Esophagus (tissue), 2 donors: Measurements from ENCODE around the gene SLC25A5. TPM values are rescaled to one million over a fixed set of nuclear protein-coding genes. Genes with fewer than 3 reads are reported as not detected.
"Not testable (repeated sequence)": the region's sequence is repeated elsewhere in the genome, so short reads cannot be mapped to it uniquely, and the experiment has no call there.

Experiments used
- H3K27ac ChIP-seq, 2 donors: one replicate each; pipeline ENCODE4 v1.5.1; 2013; ENCODE audit warnings: low read depth in 2 of 2, mild to moderate bottlenecking in 2 of 2, inconsistent platforms in 1 of 2, low read length in 1 of 2, moderate library complexity in 1 of 2
- H3K27me3 ChIP-seq, 2 donors: one replicate each; pipeline ENCODE4 v1.6.1; 2013; ENCODE audit warnings: low read length in 2 of 2, control low read depth in 1 of 2, mild to moderate bottlenecking in 1 of 2; ENCODE audit not compliant: insufficient read depth in 2 of 2, control insufficient read depth in 1 of 2
- H3K36me3 ChIP-seq, 2 donors: one replicate each; pipeline ENCODE4 v1.6.1; 2013; ENCODE audit warnings: low read length in 1 of 2; ENCODE audit not compliant: control insufficient read depth in 2 of 2, insufficient read depth in 2 of 2
- H3K4me1 ChIP-seq, 2 donors: one replicate each; pipeline ENCODE4 v1.6.1; 2013; ENCODE audit warnings: low read length in 1 of 2; ENCODE audit not compliant: control insufficient read depth in 2 of 2, insufficient read depth in 2 of 2
- H3K4me3 ChIP-seq, 2 donors: one replicate each; pipeline ENCODE4 v1.5.1; 2013; ENCODE audit warnings: low read length in 2 of 2, mild to moderate bottlenecking in 2 of 2, low read depth in 1 of 2, moderate library complexity in 1 of 2
- H3K9me3 ChIP-seq, 2 donors: one replicate each; pipeline ENCODE4 v1.6.1; 2013; ENCODE audit warnings: mild to moderate bottlenecking in 2 of 2, low read depth in 1 of 2, low read length in 1 of 2, moderate library complexity in 1 of 2; ENCODE audit not compliant: control insufficient read depth in 2 of 2, insufficient read depth in 1 of 2
- WGBS, 2 donors: extraction: QIAGEN DNeasy Blood & Tissue Kit; methylation state at CpG; one replicate each; pipeline ENCODE4 v1.1.7; 2013; 5-methylcytosine and 5-hydroxymethylcytosine counted together
- polyA plus RNA-seq, 2 donors: library from polyadenylated mRNA; stranded (reverse); fragments of 200-250 nt; gene quantifications; one replicate each; pipeline ENCODE4 v1.2.3, GENCODE V29; 2013
- donor health status: healthy with polysubstance abuse.
- donor health status: Bipolar disorder and iron deficiency.

The SLC25A5 gene
- polyA plus RNA-seq, 2 donors: 103 to 517 TPM

DNA sequence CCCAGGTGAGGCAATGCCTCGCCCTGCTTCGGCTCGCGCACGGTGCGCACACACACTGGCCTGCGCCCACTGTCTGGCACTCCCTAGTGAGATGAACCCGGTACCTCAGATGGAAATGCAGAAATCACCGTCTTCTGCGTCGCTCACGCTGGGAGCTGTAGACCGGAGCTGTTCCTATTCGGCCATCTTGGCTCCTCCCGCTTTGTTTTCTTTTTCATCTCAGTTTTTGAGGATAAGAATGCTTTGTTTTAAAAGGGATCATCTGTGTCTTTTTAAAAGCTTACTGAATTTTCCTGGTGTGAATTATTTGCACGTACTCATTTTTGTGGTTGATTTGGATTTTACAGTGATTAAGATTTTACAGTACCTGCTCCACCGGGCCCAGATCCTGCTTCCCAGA is 26.9 kb upstream of the SLC25A5 start:
- H3K9me3 ChIP-seq, H3K27me3 ChIP-seq, H3K4me1 ChIP-seq, H3K4me3 ChIP-seq, H3K36me3 ChIP-seq, H3K27ac ChIP-seq: not testable (repeated sequence)
- 67 to 83% methylated on average over 9 of the region's 17 CpGs for WGBS, 2 donors

GRCh38 chrX:119442286-119442685 is 26.0 kb upstream of the SLC25A5 start:
- WGBS, 2 donors: 56 to 67% methylated on average over 2 of the region's 2 CpGs
- H3K4me3 ChIP-seq: no peak overlapping the region
- no peaks in the 10 kb centered on the region for H3K4me1 ChIP-seq
- H3K27ac ChIP-seq: no peak overlapping the region
- H3K9me3 ChIP-seq: no peaks in the 10 kb centered on the region
- H3K27me3 ChIP-seq: no peaks in the 10 kb centered on the region
- H3K36me3 ChIP-seq: no peaks in the 10 kb centered on the region

DNA sequence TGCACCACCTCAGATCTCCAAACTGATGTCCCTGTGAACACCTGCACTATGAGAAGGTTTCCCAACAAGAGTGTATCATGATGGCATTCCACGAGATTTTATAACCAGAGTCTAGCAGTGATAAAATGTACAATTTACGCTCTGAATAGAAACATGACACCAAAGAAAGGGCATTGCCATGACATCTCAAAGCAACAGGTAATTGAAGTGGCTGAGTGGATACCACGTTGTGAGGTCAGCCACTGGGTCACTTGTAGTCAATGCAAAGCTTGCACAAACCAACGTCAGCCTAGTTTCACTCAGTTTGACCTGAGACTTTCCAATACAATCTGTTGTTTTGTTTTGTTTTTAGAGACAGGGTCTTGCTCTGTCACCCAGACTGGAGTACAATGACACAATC is 15.0 kb upstream of the SLC25A5 start:
- WGBS, 2 donors: 72 to 88% methylated on average over 4 of the region's 4 CpGs
- H3K4me3 ChIP-seq: no peak overlapping the region
- no peak overlapping the region for H3K27ac ChIP-seq
- H3K9me3 ChIP-seq: no peaks in the 10 kb centered on the region
- H3K36me3 ChIP-seq: peaks cover 0 to 5% of the 10 kb centered on the region in 2 donors
- H3K27me3 ChIP-seq: no peaks in the 10 kb centered on the region
- no peaks in the 10 kb centered on the region for H3K4me1 ChIP-seq

- Histone ChIP-seq H3K27me3 (no peaks in the 10 kb centered on the region), H3K4me3 (no peak overlapping the region), H3K27ac (no peak overlapping the region), H3K4me1 (no peaks in the 10 kb centered on the region), H3K36me3 (peaks cover 0 to 5% of the 10 kb centered on the region in 2 donors), H3K9me3 (no peaks in the 10 kb centered on the region)
- WGBS, 2 donors: 85 to 97% methylated on average over 1 of the region's 1 CpG
Measured at GRCh38 chrX:119455264-119455663, 13.0 kb upstream of the SLC25A5 start.

DNA sequence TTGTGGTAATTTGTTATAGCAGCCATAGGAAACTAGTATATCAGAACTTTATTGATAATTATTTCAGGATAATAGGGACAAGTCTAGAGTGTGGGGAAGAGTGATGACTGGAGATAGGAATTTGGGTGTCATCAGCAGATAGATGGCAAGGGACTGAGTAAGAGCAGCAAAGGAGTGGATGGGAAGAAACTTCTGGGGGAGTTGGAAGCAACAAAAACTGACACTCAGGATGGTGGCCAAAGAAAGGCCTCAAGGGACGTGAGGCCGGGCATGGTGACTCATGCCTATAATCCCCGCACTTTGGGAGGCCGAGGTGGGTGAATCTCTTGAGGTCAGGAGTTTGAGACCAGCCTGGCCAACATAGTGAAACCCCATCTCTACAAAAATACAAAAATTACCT is 9.1 kb upstream of the SLC25A5 start:
- Histone ChIP-seq H3K27me3 (no peaks in the 10 kb centered on the region), H3K4me3 (no peak overlapping the region), H3K27ac (no peak overlapping the region), H3K4me1 (no peaks in the 10 kb centered on the region), H3K9me3 (no peaks in the 10 kb centered on the region), H3K36me3 (no peaks in the 10 kb centered on the region)
- WGBS, 2 donors: 58 to 67% methylated on average over 4 of the region's 4 CpGs

DNA sequence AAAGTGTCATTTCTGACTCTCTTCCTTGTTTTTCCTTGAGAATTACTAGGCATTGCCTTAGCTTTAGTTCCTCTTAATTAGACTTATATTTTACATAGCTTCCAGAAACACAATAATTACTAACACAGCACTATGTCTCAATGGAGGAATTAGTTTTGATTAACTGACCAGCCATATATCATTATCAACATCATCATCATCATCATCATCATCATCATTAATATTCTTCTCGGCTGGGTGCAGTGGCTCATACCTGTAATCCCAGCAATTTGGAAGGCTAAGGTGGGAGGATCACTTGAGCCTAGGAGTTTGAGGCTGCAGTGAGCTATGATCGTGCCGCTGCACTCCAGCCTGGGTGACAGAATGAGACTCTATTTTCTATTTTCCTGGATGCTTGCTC is 2.7 kb upstream of the SLC25A5 start:
- Histone ChIP-seq H3K36me3 (peaks cover 0 to 4% of the 10 kb centered on the region in 2 donors), H3K9me3 (no peaks in the 10 kb centered on the region), H3K27ac (no peak overlapping the region), H3K4me1 (no peaks in the 10 kb centered on the region), H3K27me3 (peaks cover 0 to 2% of the 10 kb centered on the region in 2 donors), H3K4me3 (no peak overlapping the region)
- WGBS, 2 donors: 92 to 94% methylated on average over 3 of the region's 3 CpGs

DNA sequence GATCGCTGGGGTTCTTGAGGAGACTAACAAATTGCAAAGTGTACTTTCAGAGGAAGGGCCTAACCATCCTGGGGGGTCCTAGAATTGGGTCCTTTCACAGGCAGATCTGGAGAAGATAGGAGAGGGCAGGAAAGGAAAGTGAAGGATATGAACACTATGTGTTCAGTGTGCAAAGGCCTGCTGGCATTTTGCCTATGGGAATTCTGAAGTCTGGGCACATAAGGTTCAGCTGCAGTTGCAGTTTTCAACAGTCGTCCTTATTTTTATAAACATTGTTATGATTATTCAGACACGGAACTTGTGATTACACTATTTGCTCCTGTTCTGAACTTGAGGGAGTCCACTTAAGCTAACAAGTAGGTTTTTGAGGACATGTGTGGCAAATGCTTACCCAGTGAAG is 1.3 kb upstream of the SLC25A5 start:
- Histone ChIP-seq H3K27ac (no peak overlapping the region), H3K4me3 (no peak overlapping the region), H3K27me3 (peaks cover 0 to 2% of the 10 kb centered on the region in 2 donors), H3K9me3 (no peaks in the 10 kb centered on the region), H3K4me1 (no peaks in the 10 kb centered on the region), H3K36me3 (peaks cover 0 to 4% of the 10 kb centered on the region in 2 donors)
- WGBS, 2 donors: 76 to 81% methylated on average over 3 of the region's 3 CpGs

- Histone ChIP-seq H3K4me3 (no peak overlapping the region), H3K27ac (no peak overlapping the region), H3K4me1 (no peaks in the 10 kb centered on the region), H3K9me3 (no peaks in the 10 kb centered on the region), H3K36me3 (peaks cover 0 to 4% of the 10 kb centered on the region in 2 donors), H3K27me3 (peaks cover 0 to 2% of the 10 kb centered on the region in 2 donors)
- 76 to 85% methylated on average over 6 of the region's 6 CpGs for WGBS, 2 donors
Measured at GRCh38 chrX:119467433-119467832, 811 bp upstream of the SLC25A5 start.

DNA sequence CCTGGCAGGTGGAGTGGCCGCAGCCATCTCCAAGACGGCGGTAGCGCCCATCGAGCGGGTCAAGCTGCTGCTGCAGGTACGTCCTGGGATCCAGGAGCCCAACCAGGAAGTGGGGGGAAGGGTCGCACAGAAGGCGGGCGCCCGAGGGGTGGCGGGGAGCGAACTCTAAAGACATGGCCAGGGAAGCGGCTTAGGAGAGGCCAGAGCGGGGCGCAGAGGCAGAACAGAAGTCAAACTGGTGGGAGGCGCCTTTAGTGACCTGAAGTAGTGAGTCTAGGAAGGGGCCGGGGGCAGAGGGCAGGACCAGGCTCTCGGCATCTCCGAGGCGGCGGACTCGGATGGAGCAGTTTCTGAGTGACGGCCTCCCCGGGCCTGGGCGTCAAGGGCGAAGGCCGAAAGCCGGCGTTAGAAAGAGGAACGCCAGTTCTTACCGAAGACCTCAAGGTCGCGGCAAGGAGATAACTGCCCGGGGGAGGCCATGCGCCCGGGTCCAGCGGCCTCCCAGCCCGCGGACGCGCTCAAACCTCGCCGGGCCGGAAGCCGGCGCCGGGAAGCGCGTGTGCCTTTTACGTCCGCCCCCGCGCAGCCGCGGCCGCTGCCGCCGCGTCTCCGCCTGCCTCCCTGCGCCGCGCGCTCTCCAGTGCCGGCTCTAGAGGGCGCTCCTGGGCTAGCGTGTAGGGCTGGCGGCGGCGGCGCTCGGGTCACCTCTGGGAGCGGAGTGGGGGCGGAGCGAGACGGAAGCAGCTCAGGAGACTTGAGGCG is 488 bp downstream of the SLC25A5 start:
- 0 to 39% methylated on average over 64 to 78 of the region's 78 CpGs for WGBS, 2 donors
- H3K4me1 ChIP-seq: no peaks in the 10 kb centered on the region
- H3K27ac ChIP-seq: peak overlapping the region; percentile 90 to 97
- peaks cover 0 to 4% of the 10 kb centered on the region in 2 donors for H3K36me3 ChIP-seq
- peaks cover 0 to 2% of the 10 kb centered on the region in 2 donors for H3K27me3 ChIP-seq
- peak overlapping the region; percentile 54 to 57 for H3K4me3 ChIP-seq
- H3K9me3 ChIP-seq: no peaks in the 10 kb centered on the region

GRCh38 chrX:119469313-119469635 is 1.0 kb downstream of the SLC25A5 start:
- WGBS, 2 donors: 4 to 40% methylated on average over 8 of the region's 8 CpGs
- Histone ChIP-seq H3K27me3 (peaks cover 0 to 2% of the 10 kb centered on the region in 2 donors), H3K36me3 (peaks cover 0 to 4% of the 10 kb centered on the region in 2 donors), H3K27ac (peak overlapping the region; percentile 76 to 83), H3K9me3 (no peaks in the 10 kb centered on the region), H3K4me1 (no peaks in the 10 kb centered on the region), H3K4me3 (peak overlapping the region; percentile 49 to 57)
